HCT116 (cell line): ENCODE data around the gene PXMP2. TPM values are rescaled to one million over a fixed set of nuclear protein-coding genes. Genes with fewer than 3 reads are reported as not detected.

Experiments used
- ATAC-seq: fragments of 200-7000 bp; cut with Tn5 transposase; 2 replicates; pipeline ENCODE4 v1.9.1; 2020; ENCODE audit warnings: mild to moderate bottlenecking, moderate library complexity
- BruUV-seq: library from RNA; stranded (reverse); fragments of 400-500 nt; replicated peaks from 2 replicates; lab custom pipeline; 2021; lab: Mats Ljungman, UMichigan
- CTCF ChIA-PET: fragments of 300-600 bp; sonication (Branson Sonifier 250); formaldehyde crosslinking; loops from one replicate; lab custom pipeline; 2021; ENCODE audit warnings: antibody characterized with exemption; lab: Charles Lee
- POLR2A ChIA-PET: fragments of 300-600, 350-600 bp; sonication (Branson Sonifier 250); formaldehyde crosslinking; loops from one replicate; lab custom pipeline; 2021; ENCODE audit warnings: antibody characterized with exemption; lab: Charles Lee
- RAD21 ChIA-PET, 2 experiments: fragments of 300-600 bp; sonication (Branson Sonifier 250); formaldehyde crosslinking; loops; one replicate each; lab custom pipeline; 2023; ENCODE audit warnings: low total read pairs in 2 of 2; ENCODE audit not compliant: uncharacterized antibody in 2 of 2, unreplicated experiment in 2 of 2, low non-redundant PET in 1 of 2; lab: Charles Lee
- DNase-seq: peaks from one replicate; pipeline ENCODE4 v3.0.0-alpha.2; 2010; ENCODE audit warnings: low read depth, low spot score
- H2AFZ ChIP-seq: fragments of 200-600 bp; shearing (Covaris generic), sonication (generic); 2 replicates; pipeline ENCODE4 v1.6.1; 2017; ENCODE audit warnings: low read depth, mixed run types, mixed read lengths, antibody characterized with exemption, low read length; ENCODE audit not compliant: poor library complexity, severe bottlenecking
- H3K27ac ChIP-seq: 2 replicates; pipeline ENCODE4 v1.5.1; 2012; ENCODE audit warnings: low read depth, low read length
- H3K27me3 ChIP-seq: fragments of 200-600 bp; sonication (generic); 2 replicates; pipeline ENCODE4 v1.6.1; 2016; ENCODE audit warnings: mixed run types, low read length, mixed read lengths; ENCODE audit not compliant: insufficient read depth
- H3K36me3 ChIP-seq, 2 experiments: fragments of 200-500 bp in 1 of 2; fragments of 200-600 bp in 1 of 2; sonication (Bioruptor generic) in 1 of 2; sonication (generic) in 1 of 2; 2 replicates each; pipeline versions ENCODE4 v1.5.1 to v1.6.1; 2014 to 2016; ENCODE audit warnings: low read length in 2 of 2, inconsistent platforms in 1 of 2, mixed read lengths in 1 of 2, mixed run types in 1 of 2; ENCODE audit not compliant: insufficient read depth in 2 of 2, control insufficient read depth in 1 of 2
- H3K4me1 ChIP-seq, 2 experiments: fragments of 200-600 bp in 1 of 2; sonication (generic) in 1 of 2; 2 replicates each; pipeline versions ENCODE4 v1.5.1 to v1.6.1; 2012 to 2017; ENCODE audit warnings: low read length in 2 of 2, inconsistent platforms in 1 of 2, mild to moderate bottlenecking in 1 of 2, mixed read lengths in 1 of 2, mixed run types in 1 of 2, moderate library complexity in 1 of 2; ENCODE audit not compliant: insufficient read depth in 2 of 2, control insufficient read depth in 1 of 2
- H3K4me2 ChIP-seq: fragments of 200-600 bp; sonication (generic); 2 replicates; pipeline ENCODE4 v1.6.1; 2017; ENCODE audit warnings: mixed run types, low read length, mixed read lengths
- H3K4me3 ChIP-seq, 2 experiments: fragments of 200-600 bp in 1 of 2; sonication (generic) in 1 of 2; replicated peaks in 1 of 2; 2 replicates each; pipeline ENCODE4 v1.5.1; 2011 to 2016; ENCODE audit warnings: low read length in 2 of 2, control low read depth in 1 of 2, low read depth in 1 of 2, mild to moderate bottlenecking in 1 of 2, mixed read lengths in 1 of 2, mixed run types in 1 of 2
- H3K79me2 ChIP-seq: fragments of 200-600 bp; sonication (generic); 2 replicates; pipeline ENCODE4 v1.6.1; 2017; ENCODE audit warnings: mild to moderate bottlenecking, mixed run types, low read length, moderate library complexity, mixed read lengths; ENCODE audit not compliant: insufficient read depth
- H3K9ac ChIP-seq: fragments of 200-600 bp; sonication (generic); 2 replicates; pipeline ENCODE4 v1.6.1; 2016; ENCODE audit warnings: low read length, mixed read lengths
- H3K9me2 ChIP-seq: fragments of 200-600 bp; sonication (generic), shearing (Covaris generic); 2 replicates; pipeline ENCODE4 v1.6.1; 2017; ENCODE audit warnings: mixed run types, mild to moderate bottlenecking, moderate library complexity; ENCODE audit not compliant: insufficient read depth
- H3K9me3 ChIP-seq, 2 experiments: fragments of 200-500 bp in 1 of 2; fragments of 200-600 bp in 1 of 2; sonication (Bioruptor generic) in 1 of 2; sonication (generic) in 1 of 2; 2 replicates each; pipeline ENCODE4 v1.6.1; 2014 to 2017; ENCODE audit warnings: low read length in 2 of 2, mixed read lengths in 2 of 2, inconsistent platforms in 1 of 2, low read depth in 1 of 2, mild to moderate bottlenecking in 1 of 2, mixed run types in 1 of 2, moderate library complexity in 1 of 2; ENCODE audit not compliant: control insufficient read depth in 1 of 2, insufficient read depth in 1 of 2
- H4K20me1 ChIP-seq: fragments of 200-600 bp; sonication (generic), shearing (Covaris generic); 2 replicates; pipeline ENCODE4 v1.6.1; 2017; ENCODE audit warnings: mixed run types, mild to moderate bottlenecking, moderate library complexity; ENCODE audit not compliant: insufficient read depth
- ATF3 ChIP-seq: IDR thresholded peaks from 2 replicates; pipeline ENCODE4 v1.6.1; 2012
- CBX3 ChIP-seq: IDR thresholded peaks from 2 replicates; pipeline ENCODE4 v1.6.1; 2012; ENCODE audit warnings: low read depth
- CEBPB ChIP-seq: IDR thresholded peaks from 2 replicates; pipeline ENCODE4 v1.6.1; 2012; ENCODE audit warnings: low read depth
- CTCF ChIP-seq, 3 experiments: fragments of 200-600 bp in 1 of 3; sonication (generic) in 1 of 3; IDR thresholded peaks in 2 of 3; conservative IDR thresholded peaks in 1 of 3; 2 replicates each; pipeline ENCODE4 v1.5.1; 2012 to 2017; ENCODE audit warnings: low read depth in 2 of 3, low read length in 2 of 3, antibody characterized with exemption in 1 of 3, borderline replicate concordance in 1 of 3, control low read depth in 1 of 3, mild to moderate bottlenecking in 1 of 3, mixed read lengths in 1 of 3, mixed run types in 1 of 3, moderate library complexity in 1 of 3; ENCODE audit not compliant: insufficient read depth in 1 of 3
- EGR1 ChIP-seq: IDR thresholded peaks from 2 replicates; pipeline ENCODE4 v1.6.1; 2012; ENCODE audit warnings: low read depth
- EZH2 ChIP-seq: fragments of 200-600 bp; sonication (generic); IDR thresholded peaks from 2 replicates; pipeline ENCODE4 v1.6.1; 2017; ENCODE audit warnings: antibody characterized with exemption, mixed run types
- FOSL1 ChIP-seq: IDR thresholded peaks from 2 replicates; pipeline ENCODE4 v1.6.1; 2012; ENCODE audit warnings: low read depth
- JUND ChIP-seq: IDR thresholded peaks from 2 replicates; pipeline ENCODE4 v1.6.1; 2012
- POLR2AphosphoS5 ChIP-seq: IDR thresholded peaks from 2 replicates; pipeline ENCODE4 v1.6.1; 2011; ENCODE audit warnings: mild to moderate bottlenecking, low read depth, low read length, moderate library complexity
- RAD21 ChIP-seq: IDR thresholded peaks from 2 replicates; pipeline ENCODE4 v1.6.1; 2012; ENCODE audit warnings: low read depth, mild to moderate bottlenecking
- REST ChIP-seq: IDR thresholded peaks from 2 replicates; pipeline ENCODE4 v1.6.1; 2012; ENCODE audit warnings: low read depth
- SIN3A ChIP-seq: IDR thresholded peaks from 2 replicates; pipeline ENCODE4 v1.6.1; 2012; ENCODE audit warnings: low read depth
- SP1 ChIP-seq: IDR thresholded peaks from 2 replicates; pipeline ENCODE4 v1.6.1; 2012; ENCODE audit warnings: low read depth
- YY1 ChIP-seq: IDR thresholded peaks from 2 replicates; pipeline ENCODE4 v1.6.1; 2011; ENCODE audit warnings: low read length, low read depth, moderate library complexity, mild to moderate bottlenecking; ENCODE audit not compliant: insufficient replicate concordance; ENCODE audit errors: extremely low read depth
- ZBTB33 ChIP-seq: IDR thresholded peaks from 2 replicates; pipeline ENCODE4 v1.6.1; 2011; ENCODE audit warnings: mild to moderate bottlenecking, low read length, moderate library complexity; ENCODE audit not compliant: insufficient replicate concordance; ENCODE audit errors: extremely low read depth
- ZNF274 ChIP-seq: fragments of 200-500 bp; sonication (Bioruptor generic); IDR thresholded peaks from 2 replicates; pipeline ENCODE4 v1.6.1; 2014; ENCODE audit warnings: mild to moderate bottlenecking, low read depth, low read length, inconsistent platforms
- intact Hi-C: fragments of 100-400 bp; cut with micrococcal nuclease; formaldehyde crosslinking; loops from 2 replicates; pipeline ENCODE4 v1.10.0; 2022
- total RNA-seq: library from RNA; stranded (reverse); gene quantifications from one replicate; pipeline ENCODE4 v1.2.1, GENCODE V29; 2021; ENCODE audit not compliant: unreplicated experiment

The PXMP2 gene
- total RNA-seq, 1 experiment from 2014 or later: 30.9 TPM

GRCh38 chr12:132649226-132649945 is 38.0 kb upstream of the PXMP2 start (continued):
- TF ChIP-seq SP1: no peak
- no peak for TF ChIP-seq REST
- TF ChIP-seq ATF3: no peak

- no peak for TF ChIP-seq ZNF274
- TF ChIP-seq JUND: no peak
- TF ChIP-seq EZH2: no peak
- no peak for TF ChIP-seq CEBPB
- no peak for TF ChIP-seq CTCF (IDR thresholded peaks at IDR 0.05 in 2 of 3, conservative IDR thresholded peaks at IDR 0.05 in 1 of 3; ENCODE audit: borderline replicate concordance in 1 of 3, insufficient read depth in 1 of 3, low read depth in 2 of 3, low read length in 2 of 3)
- TF ChIP-seq ZBTB33: no peak
- TF ChIP-seq SIN3A: no peak
- TF ChIP-seq FOSL1: no peak
- TF ChIP-seq YY1: no peak
- TF ChIP-seq POLR2AphosphoS5: no peak
- TF ChIP-seq CBX3: no peak
- TF ChIP-seq EGR1: no peak
- TF ChIP-seq RAD21: no peak
- TF ChIP-seq, all 23 proteins: peak for 0
- DNase-seq (no peak), ATAC-seq (no peak)
- H3K9me3 ChIP-seq: no peaks in the 10 kb centered on the region
- H3K4me1 ChIP-seq: no peaks in the 10 kb centered on the region
- no peaks in the 10 kb centered on the region for H3K79me2 ChIP-seq
- no peak overlapping the region for H3K4me3 ChIP-seq
- H2AFZ ChIP-seq: no peak overlapping the region
- intact Hi-C loops: no loop called here
- ChIA-PET RAD21 (no interaction called here), POLR2A (no interaction called here), CTCF (no interaction called here)
- H3K36me3 ChIP-seq: peaks cover 43 to 52% of the 10 kb centered on the region in 2 experiments
- BruUV-seq: no TSS peak
- no peaks in the 10 kb centered on the region for H3K9me2 ChIP-seq
- no peak overlapping the region for H3K9ac ChIP-seq
- no peak overlapping the region for H3K4me2 ChIP-seq
- H3K27me3 ChIP-seq: no peaks in the 10 kb centered on the region
- no peak overlapping the region for H3K27ac ChIP-seq
- H4K20me1 ChIP-seq: no peaks in the 10 kb centered on the region
Observed at GRCh38 chr12:132651444-132652100, 35.8 kb upstream of the PXMP2 start.
